Neural crest cell (in vitro differentiated cells): ENCODE measurements around the gene SMIM30. TPM values are rescaled to one million over a fixed set of nuclear protein-coding genes. Genes with fewer than 3 reads are reported as not detected.

Experiments
- DNase-seq: peaks from one replicate; pipeline ENCODE4 v3.0.0; 2021; ENCODE audit warnings: low read depth, mixed read lengths, low spot score
- H3K27ac Mint-ChIP-seq: one replicate; pipeline ENCODE4 v1.8.0; 2021; ENCODE audit warnings: mild to moderate bottlenecking, mixed read lengths; ENCODE audit not compliant: unreplicated experiment
- H3K27me3 Mint-ChIP-seq: 2 replicates; pipeline ENCODE4 v1.8.0; 2021; ENCODE audit warnings: low read depth, mild to moderate bottlenecking, mixed read lengths
- H3K36me3 Mint-ChIP-seq: 2 replicates; pipeline ENCODE4 v1.8.0; 2021; ENCODE audit warnings: low read depth, mild to moderate bottlenecking, mixed read lengths
- H3K4me1 Mint-ChIP-seq: 2 replicates; pipeline ENCODE4 v1.8.0; 2021; ENCODE audit warnings: mixed read lengths
- H3K4me3 Mint-ChIP-seq: one replicate; pipeline ENCODE4 v1.8.0; 2021; ENCODE audit warnings: mild to moderate bottlenecking, mixed read lengths
- H3K9me3 Mint-ChIP-seq: 2 replicates; pipeline ENCODE4 v1.8.0; 2021; ENCODE audit warnings: mixed read lengths
- total RNA-seq: library from RNA; stranded (reverse); gene quantifications from 2 replicates; pipeline ENCODE4 v1.2.1, GENCODE V29; 2021
- TF ChIP-seq, protein P1 (sequence below): fragments of 200-600 bp; sonication (generic); conservative IDR thresholded peaks from 2 replicates; pipeline ENCODE4 v1.5.0; 2021; ENCODE audit warnings: antibody characterized with exemption, mild to moderate bottlenecking

Gene SMIM30
- total RNA-seq, 1 donor from 2014 or later: 39.8 TPM

DNA sequence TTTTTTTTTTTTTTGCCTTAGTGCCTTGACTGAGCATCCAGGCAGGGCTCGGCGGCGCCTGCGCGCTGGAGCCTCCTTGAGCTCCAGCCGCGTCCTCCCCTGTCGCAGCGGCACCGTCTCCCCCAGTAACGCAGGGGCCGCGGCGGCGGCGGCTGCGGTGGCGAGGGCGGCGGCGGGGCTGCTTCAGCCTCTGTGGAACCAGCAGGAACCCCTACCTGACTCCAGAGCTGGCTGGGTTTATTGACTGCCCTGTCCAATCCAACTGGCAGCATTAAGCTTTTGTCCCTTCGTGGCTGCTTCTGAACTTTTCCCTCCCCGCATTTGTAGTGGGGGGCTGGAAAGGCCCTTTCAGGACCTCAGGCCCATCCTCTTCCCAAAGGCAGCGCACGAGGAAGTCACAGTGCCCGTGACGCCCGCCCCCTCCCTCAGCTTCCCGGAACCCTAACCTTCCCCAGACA lies 31.9 kb downstream of the SMIM30 start, which contains the start of gene GPR85:
Gene GPR85 (minus strand): TSS at position 397 of the 458 bp plus-strand sequence. CDS start 2,106 bp downstream, outside the sequence.
- peaks cover 29% of the 10 kb centered on the region for H3K4me1 Mint-ChIP-seq
- H3K27ac Mint-ChIP-seq: peak within 1 kb of the TSS; percentile 71
- peak; percentile 66 for DNase-seq
- H3K4me3 Mint-ChIP-seq: peak within 1 kb of the TSS; percentile 89
- no peaks in the 10 kb centered on the region for H3K27me3 Mint-ChIP-seq
- H3K36me3 Mint-ChIP-seq: no peaks in the 10 kb centered on the region
- H3K9me3 Mint-ChIP-seq: no peaks in the 10 kb centered on the region
- TF ChIP-seq, protein P1, sequence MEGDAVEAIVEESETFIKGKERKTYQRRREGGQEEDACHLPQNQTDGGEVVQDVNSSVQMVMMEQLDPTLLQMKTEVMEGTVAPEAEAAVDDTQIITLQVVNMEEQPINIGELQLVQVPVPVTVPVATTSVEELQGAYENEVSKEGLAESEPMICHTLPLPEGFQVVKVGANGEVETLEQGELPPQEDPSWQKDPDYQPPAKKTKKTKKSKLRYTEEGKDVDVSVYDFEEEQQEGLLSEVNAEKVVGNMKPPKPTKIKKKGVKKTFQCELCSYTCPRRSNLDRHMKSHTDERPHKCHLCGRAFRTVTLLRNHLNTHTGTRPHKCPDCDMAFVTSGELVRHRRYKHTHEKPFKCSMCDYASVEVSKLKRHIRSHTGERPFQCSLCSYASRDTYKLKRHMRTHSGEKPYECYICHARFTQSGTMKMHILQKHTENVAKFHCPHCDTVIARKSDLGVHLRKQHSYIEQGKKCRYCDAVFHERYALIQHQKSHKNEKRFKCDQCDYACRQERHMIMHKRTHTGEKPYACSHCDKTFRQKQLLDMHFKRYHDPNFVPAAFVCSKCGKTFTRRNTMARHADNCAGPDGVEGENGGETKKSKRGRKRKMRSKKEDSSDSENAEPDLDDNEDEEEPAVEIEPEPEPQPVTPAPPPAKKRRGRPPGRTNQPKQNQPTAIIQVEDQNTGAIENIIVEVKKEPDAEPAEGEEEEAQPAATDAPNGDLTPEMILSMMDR: no peak

- DNase-seq: peak; percentile 5
- no peak overlapping the region for H3K27ac Mint-ChIP-seq
- H3K36me3 Mint-ChIP-seq: no peaks in the 10 kb centered on the region
- TF ChIP-seq, protein P1: no peak
- H3K9me3 Mint-ChIP-seq: no peaks in the 10 kb centered on the region
- peak overlapping the region; percentile 42 for H3K4me3 Mint-ChIP-seq
- H3K4me1 Mint-ChIP-seq: peaks cover 29% of the 10 kb centered on the region
- H3K27me3 Mint-ChIP-seq: no peaks in the 10 kb centered on the region
Measured at GRCh38 chr7:113085781-113086390, 32.5 kb downstream of the SMIM30 start.

GRCh38 chr7:113084496-113085172 lies 33.7 kb downstream of the SMIM30 start:
- DNase-seq: no peak
- no peaks in the 10 kb centered on the region for H3K27me3 Mint-ChIP-seq
- H3K4me3 Mint-ChIP-seq: peak overlapping the region; percentile 42
- no peak overlapping the region for H3K27ac Mint-ChIP-seq
- H3K36me3 Mint-ChIP-seq: no peaks in the 10 kb centered on the region
- TF ChIP-seq, protein P1: no peak
- H3K9me3 Mint-ChIP-seq: no peaks in the 10 kb centered on the region
- H3K4me1 Mint-ChIP-seq: peaks cover 29% of the 10 kb centered on the region

DNA sequence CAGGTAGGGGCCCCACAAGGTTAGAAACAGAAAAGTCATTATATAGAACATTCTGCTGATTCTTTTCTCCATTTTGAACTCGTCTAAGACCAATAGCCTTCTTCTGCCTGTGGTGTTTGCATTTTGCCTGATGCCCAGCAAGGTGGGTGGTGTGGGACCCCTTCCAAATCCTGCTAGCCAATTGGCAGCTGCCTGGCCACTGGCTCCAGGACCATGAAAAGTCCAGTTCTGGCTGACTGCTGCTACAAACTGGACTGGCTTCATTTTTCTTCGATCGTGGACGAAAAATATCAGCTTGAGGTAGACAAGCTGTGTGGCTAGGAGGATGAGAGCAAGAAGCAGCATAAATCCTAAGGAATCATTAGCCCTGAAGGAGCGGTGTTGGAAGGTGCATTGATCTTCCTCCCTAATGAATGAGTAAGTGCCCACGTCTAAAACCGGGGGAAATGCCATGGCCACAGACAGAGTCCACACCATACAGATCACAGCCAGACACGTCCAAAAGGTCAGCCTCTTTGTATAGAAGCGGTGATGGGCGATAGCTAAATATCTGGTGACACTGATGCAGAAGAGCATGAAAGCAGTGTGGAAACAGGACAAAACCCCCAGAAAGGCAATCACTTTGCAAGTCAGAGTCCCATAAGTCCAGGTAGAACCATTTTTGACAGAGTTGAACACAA lies 34.4 kb downstream of the SMIM30 start:
- peak overlapping the region; percentile 42 for H3K4me3 Mint-ChIP-seq
- H3K4me1 Mint-ChIP-seq: peaks cover 29% of the 10 kb centered on the region
- H3K27me3 Mint-ChIP-seq: no peaks in the 10 kb centered on the region
- no peak overlapping the region for H3K27ac Mint-ChIP-seq
- no peaks in the 10 kb centered on the region for H3K9me3 Mint-ChIP-seq
- DNase-seq: no peak
- no peaks in the 10 kb centered on the region for H3K36me3 Mint-ChIP-seq
- TF ChIP-seq, protein P1: no peak

DNA sequence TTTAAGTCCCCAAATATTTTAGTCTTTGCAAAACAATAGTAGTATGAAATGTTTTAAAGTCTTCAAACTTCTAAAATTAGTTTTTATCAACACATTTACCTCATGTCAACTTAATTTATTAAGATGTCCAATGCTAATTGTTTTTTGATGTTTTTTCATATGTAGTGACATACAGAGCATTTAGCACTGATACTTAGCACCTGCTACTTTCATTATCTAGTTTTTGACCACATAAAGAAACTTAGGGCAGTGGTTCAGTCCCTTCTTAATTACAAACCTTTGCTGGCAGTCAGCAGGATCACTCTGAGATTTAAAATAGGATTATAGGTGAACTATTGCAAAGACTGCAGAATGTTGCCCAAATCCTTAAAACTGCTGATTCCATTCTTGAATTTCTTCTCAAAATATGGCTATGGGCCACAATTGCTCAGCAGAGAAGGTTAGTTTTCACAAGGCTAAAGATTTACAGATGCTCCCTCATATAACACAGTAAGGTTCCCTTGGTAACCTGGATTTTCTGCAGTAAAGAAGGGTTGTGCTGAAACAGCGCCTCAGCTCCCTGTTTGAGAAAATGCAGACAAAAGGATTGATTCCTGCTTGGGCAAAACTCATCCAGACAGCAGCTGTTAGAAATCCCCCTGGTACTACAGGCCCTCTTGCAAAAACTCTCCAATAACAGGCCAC lies 35.1 kb downstream of the SMIM30 start:
- no peak overlapping the region for H3K27ac Mint-ChIP-seq
- DNase-seq: no peak
- no peaks in the 10 kb centered on the region for H3K27me3 Mint-ChIP-seq
- no peaks in the 10 kb centered on the region for H3K36me3 Mint-ChIP-seq
- H3K9me3 Mint-ChIP-seq: no peaks in the 10 kb centered on the region
- no peak overlapping the region for H3K4me3 Mint-ChIP-seq
- TF ChIP-seq, protein P1: no peak
- H3K4me1 Mint-ChIP-seq: peaks cover 29% of the 10 kb centered on the region
